GM12878 (cell line): ENCODE results near the gene FAM118B. TPM values are rescaled to one million over a fixed set of nuclear protein-coding genes. Genes with fewer than 3 reads are reported as not detected.
A peak's percentile ranks its signal among the peaks of the same experiment; 100 is the strongest.

Source experiments
- ATAC-seq: fragments of 200-7000 bp; cut with Tn5 transposase; 3 replicates; pipeline ENCODE4 v1.9.1; 2020; ENCODE audit warnings: mild to moderate bottlenecking, moderate library complexity
- BruUV-seq: library from RNA; stranded (reverse); fragments of 400-500 nt; replicated peaks from 2 replicates; lab custom pipeline; 2021; lab: Mats Ljungman, UMichigan
- CTCF ChIA-PET: fragments of 300-600 bp; sonication (Branson Sonifier 250); formaldehyde crosslinking; extraction: SDS; loops from one replicate; lab custom pipeline; 2021; ENCODE audit warnings: inconsistent platforms; lab: Yijun Ruan, JAX
- POLR2A ChIA-PET: fragments of 350-600 bp; formaldehyde crosslinking; extraction: SDS; loops from one replicate; lab custom pipeline; 2021; ENCODE audit warnings: inconsistent platforms; lab: Charles Lee
- RAD21 ChIA-PET: fragments of 300-600 bp; sonication (Branson Sonifier 250); formaldehyde crosslinking; loops from one replicate; lab custom pipeline; 2023; ENCODE audit warnings: antibody characterized with exemption; ENCODE audit not compliant: unreplicated experiment; lab: Charles Lee
- SMC1A ChIA-PET: fragments of 300-600 bp; sonication (Branson Sonifier 250); formaldehyde crosslinking; loops from one replicate; lab custom pipeline; 2023; ENCODE audit not compliant: unreplicated experiment, uncharacterized antibody; lab: Charles Lee
- DNase-seq: peaks from one replicate; pipeline ENCODE4 v3.0.0-alpha.2; 2011; ENCODE audit warnings: low read depth, low spot score
- FAIRE-seq: peaks from 3 replicates; lab custom pipeline; 2011; peaks lifted over from hg19 to GRCh38; lab: Jason Lieb, UNC
- H2AFZ ChIP-seq: 2 replicates; pipeline ENCODE4 v1.6.0; 2011; ENCODE audit warnings: low read depth, low read length, control low read depth; ENCODE audit not compliant: control insufficient read depth
- H3K27ac ChIP-seq: 2 replicates; pipeline ENCODE4 v1.5.1; 2011; ENCODE audit warnings: control low read depth; ENCODE audit not compliant: control insufficient read depth, insufficient read depth
- H3K27me3 ChIP-seq, 2 experiments: replicated peaks in 1 of 2; 2 replicates each; pipeline versions ENCODE4 v1.6.0 to v1.6.1; 2011; ENCODE audit warnings: low read length in 1 of 2; ENCODE audit not compliant: control insufficient read depth in 2 of 2, insufficient read depth in 2 of 2
- H3K36me3 ChIP-seq, 2 experiments: 2 replicates each; pipeline ENCODE4 v1.5.1; 2011; ENCODE audit warnings: low read length in 1 of 2; ENCODE audit not compliant: control insufficient read depth in 2 of 2, insufficient read depth in 2 of 2
- H3K4me1 ChIP-seq: 2 replicates; pipeline ENCODE4 v1.6.1; 2011; ENCODE audit warnings: mild to moderate bottlenecking, low read length, moderate library complexity, mixed read lengths; ENCODE audit not compliant: control insufficient read depth, insufficient read depth
- H3K4me2 ChIP-seq: 2 replicates; pipeline ENCODE4 v1.6.0; 2011; ENCODE audit warnings: control low read depth; ENCODE audit not compliant: control insufficient read depth, insufficient read depth
- H3K4me3 ChIP-seq: fragments of 200-600 bp; sonication (generic); 2 replicates; pipeline ENCODE4 v1.5.1; 2016
- H3K79me2 ChIP-seq: 2 replicates; pipeline ENCODE4 v1.6.0; 2011; ENCODE audit warnings: low read length; ENCODE audit not compliant: control insufficient read depth, insufficient read depth
- H3K9ac ChIP-seq: 2 replicates; pipeline ENCODE4 v1.8.0; 2011; ENCODE audit warnings: low read length, control low read depth, mixed read lengths; ENCODE audit not compliant: control insufficient read depth, insufficient read depth
- H3K9me3 ChIP-seq: replicated peaks from 3 replicates; pipeline ENCODE4 v1.5.1; 2011; ENCODE audit warnings: mild to moderate bottlenecking, low read length; ENCODE audit not compliant: control insufficient read depth, insufficient read depth
- H4K20me1 ChIP-seq: 2 replicates; pipeline ENCODE4 v1.6.0; 2011; ENCODE audit not compliant: control insufficient read depth, insufficient read depth
- BCLAF1 ChIP-seq: fragments of 450-650 bp; IDR thresholded peaks from 2 replicates; pipeline ENCODE4 v1.6.1; 2017; ENCODE audit warnings: antibody characterized with exemption, mild to moderate bottlenecking, moderate library complexity
- CHD1 ChIP-seq: IDR thresholded peaks from 2 replicates; pipeline ENCODE4 v1.6.1; 2012; ENCODE audit warnings: low read depth, low read length, improper control_type of control experiment
- CTCF ChIP-seq, 3 experiments: IDR thresholded peaks in 2 of 3; conservative IDR thresholded peaks in 1 of 3; 2 replicates each; pipeline ENCODE4 v1.5.1; 2011; ENCODE audit warnings: low read depth in 3 of 3, low read length in 3 of 3, mild to moderate bottlenecking in 3 of 3, control low read depth in 2 of 3, moderate library complexity in 2 of 3, inconsistent platforms in 1 of 3, mixed read lengths in 1 of 3; ENCODE audit not compliant: control insufficient read depth in 2 of 3, insufficient read depth in 1 of 3; ENCODE audit errors: extremely low read depth in 1 of 3
- CUX1 ChIP-seq: IDR thresholded peaks from 2 replicates; pipeline ENCODE4 v1.6.1; 2012; ENCODE audit warnings: improper control_type of control experiment, low read depth, low read length; ENCODE audit not compliant: insufficient replicate concordance
- NRF1 ChIP-seq: conservative IDR thresholded peaks from 2 replicates; pipeline ENCODE4 v1.6.1; 2011; ENCODE audit warnings: mild to moderate bottlenecking, low read depth, low read length, improper control_type of control experiment
- PML ChIP-seq: IDR thresholded peaks from 2 replicates; pipeline ENCODE4 v1.6.1; 2012; ENCODE audit warnings: low read length, inconsistent platforms
- RAD21 ChIP-seq: IDR thresholded peaks from 2 replicates; pipeline ENCODE4 v1.6.1; 2011; ENCODE audit warnings: mild to moderate bottlenecking, low read depth, low read length, moderate library complexity; ENCODE audit not compliant: insufficient read depth
- RB1 ChIP-seq: fragments of 450-650 bp; formaldehyde crosslinking; IDR thresholded peaks from 2 replicates; pipeline ENCODE4 v1.6.1; 2017; ENCODE audit warnings: mild to moderate bottlenecking, borderline replicate concordance
- RELA ChIP-seq: fragments of 450-650 bp; IDR thresholded peaks from 2 replicates; pipeline ENCODE4 v1.8.0; 2014; ENCODE audit warnings: borderline replicate concordance; ENCODE audit not compliant: partially characterized antibody
- TCF3 ChIP-seq: IDR thresholded peaks from 2 replicates; pipeline ENCODE4 v1.6.1; 2012; ENCODE audit warnings: low read depth, mild to moderate bottlenecking, low read length, borderline replicate concordance; ENCODE audit not compliant: insufficient read depth
- WGBS: methylation state at CpG from one replicate; pipeline ENCODE4 v1.1.6; 2016; ENCODE audit warnings: low lambda C conversion rate; ENCODE audit not compliant: insufficient replicate concordance, insufficient coverage; ENCODE audit errors: missing lambda C conversion rate; 5-methylcytosine and 5-hydroxymethylcytosine counted together
- in situ Hi-C: fragments of 300-500 bp; cut with MboI; formaldehyde crosslinking; loops from 9 replicates; pipeline ENCODE4 v1.14.3; 2018; ENCODE audit warnings: mixed read lengths
- intact Hi-C: fragments of 100-400 bp; cut with micrococcal nuclease; formaldehyde crosslinking; loops from one replicate; pipeline ENCODE4 v1.14.2; 2022; ENCODE audit not compliant: unreplicated experiment
- polyA plus RNA-seq, 11 experiments: library from polyadenylated mRNA; depleted of rRNA in 4 of 11; unstranded in 6 of 11; stranded (reverse) in 5 of 11; fragments of >200 nt; fragmentation: Nextera tagmentation in 4 of 11; fragmentation: Illumina TruSeq in 1 of 11; extraction: Ambion mirVana in 4 of 11; extraction: Trizol in 1 of 11; gene quantifications; 1 replicate in 1 of 11; 2 replicates in 10 of 11; pipeline versions ENCODE4 v1.2.1 to v1.2.3, GENCODE V29; 2011 to 2016; ENCODE audit warnings: inconsistent platforms in 2 of 11, missing spikeins in 2 of 11, low read depth in 1 of 11
- total RNA-seq, 4 experiments: library from RNA; depleted of rRNA in 3 of 4; stranded (reverse); fragments of >200 nt in 3 of 4; fragmentation: Illumina TruSeq in 1 of 4; extraction: Trizol in 1 of 4; gene quantifications; 2 replicates each; pipeline versions ENCODE4 v1.2.1 to v1.2.3, GENCODE V29; 2013 to 2021

Gene FAM118B
- total and polyA plus RNA-seq, 10 of the 15 experiments (the other 5 are each of a cell fraction or from before 2014, with no cell fraction given), result 12.8 to 29.7 (median 16.5) TPM

GRCh38 chr11:126282361-126282735 lies 70.8 kb downstream of the FAM118B start:
- TF ChIP-seq TCF3 (no peak), RB1 (no peak), RAD21 (no peak), CTCF (IDR thresholded peaks at IDR 0.05 in 2 of 3, conservative IDR thresholded peaks at IDR 0.05 in 1 of 3; ENCODE audit: control insufficient read depth in 2 of 3, extremely low read depth in 1 of 3, insufficient read depth in 1 of 3, low read depth in 3 of 3, low read length in 3 of 3) (no peak), NRF1 (no peak), PML (no peak), CHD1 (no peak), RELA (no peak), CUX1 (no peak), BCLAF1 (no peak)
- Histone ChIP-seq H3K36me3 (peaks cover 3% of the 10 kb centered on the region in 2 experiments; a peak in 2 of 4 replicates), H3K27me3 (no peaks in the 10 kb centered on the region), H2AFZ (peak overlapping the region; percentile 90), H3K4me1 (peaks cover 22% of the 10 kb centered on the region), H3K27ac (no peak overlapping the region; the same call in 1 of the 2 replicates), H3K9ac (peak overlapping the region; percentile 84), H3K4me3 (peak overlapping the region; percentile 96), H4K20me1 (no peaks in the 10 kb centered on the region), H3K79me2 (peaks cover 6% of the 10 kb centered on the region), H3K9me3 (no peaks in the 10 kb centered on the region), H3K4me2 (peak overlapping the region; percentile 89)
- in situ Hi-C loops (no loop called here), intact Hi-C loops (no loop called here)
- RAD21 ChIA-PET, result interaction anchor here (0.7 kb wide), 1 partner anchor 61 kb away, joined by 3 read pairs; no protein-coding TSS in a partner anchor
- no peak for DNase-seq
- no peak for FAIRE-seq
- whole genome bisulfite sequencing, result 17% methylated on average over 15 of the region's 15 CpGs
- no TSS peak for BruUV-seq
- peak; percentile 51 for ATAC-seq
- CTCF ChIA-PET, result interaction anchor here (0.6 to 1.8 kb wide), 6 partner anchors 17 to 985 kb away, joined by 3 to 5 read pairs (median 4); partner anchors contain the start of gene DCPS
- SMC1A ChIA-PET, result interaction anchor here (1.0 to 1.8 kb wide), 2 partner anchors 10 to 20 kb away, joined by 4 to 6 read pairs; no protein-coding TSS in a partner anchor
- POLR2A ChIA-PET, result interaction anchor here (0.7 to 2.5 kb wide), 4 partner anchors 13 to 764 kb away, joined by 3 to 10 read pairs (median 6); partner anchors contain the start of genes FOXRED1 and SRPRA
